ENCODE measurements around the gene QPRT.
"Not testable (repeated sequence)": the region's sequence is repeated elsewhere in the genome, so short reads cannot be mapped to it uniquely, and the experiment has no call there.

Gene QPRT

GRCh38 chr16:29686740-29687332 is 7.9 kb downstream of the QPRT start:
- no peak overlapping the region for H3K4me3 ChIP-seq (replicated peaks in 1 of 2; ENCODE audit: low read depth in 2 of 2, low read length in 2 of 2)
- DNase-seq (ENCODE audit: low read depth in 2 of 2) = no peak
- no peak for TF ChIP-seq CTCF (IDR thresholded peaks at IDR 0.05; ENCODE audit: low read depth, low read length)

GRCh38 chr16:29687755-29688154 is 8.8 kb downstream of the QPRT start:
- DNase-seq (ENCODE audit: low read depth in 2 of 2) = no peak
- no peak for TF ChIP-seq CTCF (IDR thresholded peaks at IDR 0.05; ENCODE audit: low read depth, low read length)
- H3K4me3 ChIP-seq (replicated peaks in 1 of 2; ENCODE audit: low read depth in 2 of 2, low read length in 2 of 2) = no peak overlapping the region

DNA sequence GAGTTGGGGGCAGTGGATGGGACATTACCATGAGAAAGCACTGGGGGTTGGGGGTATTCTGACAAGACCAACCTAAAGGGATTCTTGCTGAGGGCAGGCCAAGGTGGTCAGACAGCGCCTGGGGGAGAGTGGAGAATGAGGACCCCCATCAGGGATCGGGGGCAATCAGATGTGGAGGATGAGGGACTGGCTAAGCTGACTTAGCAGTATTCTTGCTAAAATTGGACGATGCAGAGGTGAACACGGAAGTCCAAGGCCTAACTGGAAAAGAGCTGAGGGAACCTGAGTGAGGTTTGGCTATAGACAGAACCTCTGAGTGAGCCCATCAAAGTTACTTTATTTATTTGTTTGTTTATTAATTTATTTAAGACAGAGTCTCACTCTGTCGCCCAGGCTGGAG is 9.2 kb downstream of the QPRT start:
- DNase-seq (ENCODE audit: low read depth in 2 of 2) = no peak
- no peak for TF ChIP-seq CTCF (IDR thresholded peaks at IDR 0.05; ENCODE audit: low read depth, low read length)
- no peak overlapping the region for H3K4me3 ChIP-seq (replicated peaks in 1 of 2; ENCODE audit: low read depth in 2 of 2, low read length in 2 of 2)

- DNase-seq (ENCODE audit: low read depth in 2 of 2); H3K4me3 ChIP-seq (replicated peaks in 1 of 2; ENCODE audit: low read depth in 2 of 2, low read length in 2 of 2): not testable (repeated sequence)
These were observed 10.7 kb downstream of the QPRT start for GRCh38 chr16:29689490-29690351.

GRCh38 chr16:29692606-29693005 is 13.6 kb downstream of the QPRT start:
- H3K4me3 ChIP-seq (replicated peaks in 1 of 2; ENCODE audit: low read depth in 2 of 2, low read length in 2 of 2); DNase-seq (ENCODE audit: low read depth in 2 of 2): not testable (repeated sequence)

DNA sequence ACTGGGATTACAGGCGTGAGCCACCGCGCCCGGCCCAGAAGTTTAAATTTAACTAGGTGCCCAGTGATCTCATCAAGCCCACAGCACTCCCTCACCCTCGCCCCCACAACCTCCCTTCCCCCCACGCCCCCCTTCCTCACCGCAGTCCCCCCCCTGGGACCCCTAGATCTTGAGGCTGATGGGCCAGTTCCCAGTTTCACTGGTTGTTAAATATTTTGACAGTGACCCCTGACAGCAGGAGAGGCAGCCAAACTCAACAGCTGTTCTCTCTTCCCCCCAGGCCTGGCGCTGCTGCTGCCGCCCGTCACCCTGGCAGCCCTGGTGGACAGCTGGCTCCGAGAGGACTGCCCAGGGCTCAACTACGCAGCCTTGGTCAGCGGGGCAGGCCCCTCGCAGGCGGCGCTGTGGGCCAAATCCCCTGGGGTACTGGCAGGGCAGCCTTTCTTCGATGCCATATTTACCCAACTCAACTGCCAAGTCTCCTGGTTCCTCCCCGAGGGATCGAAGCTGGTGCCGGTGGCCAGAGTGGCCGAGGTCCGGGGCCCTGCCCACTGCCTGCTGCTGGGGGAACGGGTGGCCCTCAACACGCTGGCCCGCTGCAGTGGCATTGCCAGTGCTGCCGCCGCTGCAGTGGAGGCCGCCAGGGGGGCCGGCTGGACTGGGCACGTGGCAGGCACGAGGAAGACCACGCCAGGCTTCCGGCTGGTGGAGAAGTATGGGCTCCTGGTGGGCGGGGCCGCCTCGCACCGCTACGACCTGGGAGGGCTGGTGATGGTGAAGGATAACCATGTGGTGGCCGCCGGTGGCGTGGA is 15.6 kb downstream of the QPRT start:
- no peak overlapping the region for H3K4me3 ChIP-seq (replicated peaks in 1 of 2; ENCODE audit: low read depth in 2 of 2, low read length in 2 of 2)
- no peak for DNase-seq (ENCODE audit: low read depth in 2 of 2)
- TF ChIP-seq CTCF (IDR thresholded peaks at IDR 0.05; ENCODE audit: low read depth, low read length) = no peak

DNA sequence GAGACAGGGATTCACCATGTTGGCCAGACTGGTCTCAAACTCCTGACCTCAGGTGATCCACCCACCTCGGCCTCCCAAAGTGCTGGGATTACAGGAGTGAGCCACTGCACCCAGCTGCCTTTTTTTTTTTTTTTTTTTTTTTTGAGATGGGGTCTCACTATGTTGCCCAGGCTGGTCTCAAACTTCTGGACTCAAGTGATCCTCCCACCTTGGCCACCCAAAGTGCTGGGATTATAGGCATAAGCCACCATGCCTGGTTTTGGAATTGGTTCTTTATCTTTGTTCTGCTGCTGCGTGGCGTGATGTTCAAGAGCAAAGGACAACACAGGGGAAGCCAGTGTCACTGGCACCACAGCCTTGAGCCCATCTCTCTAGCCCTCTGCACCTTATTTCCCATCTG is 16.7 kb downstream of the QPRT start:
- not testable (repeated sequence) for H3K4me3 ChIP-seq (replicated peaks in 1 of 2; ENCODE audit: low read depth in 2 of 2, low read length in 2 of 2)

DNA sequence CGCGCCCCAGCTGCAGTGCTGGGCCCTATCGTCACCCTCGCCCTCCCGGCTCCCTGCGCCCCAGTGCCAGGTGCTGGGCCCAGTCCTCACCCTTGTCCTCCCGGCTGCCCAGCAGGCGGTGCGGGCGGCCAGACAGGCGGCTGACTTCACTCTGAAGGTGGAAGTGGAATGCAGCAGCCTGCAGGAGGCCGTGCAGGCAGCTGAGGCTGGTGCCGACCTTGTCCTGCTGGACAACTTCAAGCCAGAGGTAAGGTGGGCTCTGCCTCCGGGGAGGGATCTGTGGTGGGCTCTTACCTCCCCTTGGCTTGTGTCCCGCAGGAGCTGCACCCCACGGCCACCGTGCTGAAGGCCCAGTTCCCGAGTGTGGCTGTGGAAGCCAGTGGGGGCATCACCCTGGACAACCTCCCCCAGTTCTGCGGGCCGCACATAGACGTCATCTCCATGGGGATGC is 17.9 kb downstream of the QPRT start:
- H3K4me3 ChIP-seq (replicated peaks in 1 of 2; ENCODE audit: low read depth in 2 of 2, low read length in 2 of 2) = no peak overlapping the region
- no peak for DNase-seq (ENCODE audit: low read depth in 2 of 2)
- no peak for TF ChIP-seq CTCF (IDR thresholded peaks at IDR 0.05; ENCODE audit: low read depth, low read length)

More for the DNA sequence above, 16.7 kb downstream of the QPRT start:
- not testable (repeated sequence) for DNase-seq (ENCODE audit: low read depth in 2 of 2)
